IMR-90 (cell line): ENCODE measurements around the gene ARNT2. TPM values are rescaled to one million over a fixed set of nuclear protein-coding genes. Genes with fewer than 3 reads are reported as not detected.

Experiments
- ATAC-seq: fragments of 200-7000 bp; cut with Tn5 transposase; 2 replicates; pipeline ENCODE4 v1.9.1; 2020; ENCODE audit warnings: low read depth, mild to moderate bottlenecking, moderate library complexity
- BruUV-seq: library from RNA; stranded (reverse); fragments of 400-500 nt; replicated peaks from 2 replicates; lab custom pipeline; 2021; lab: Mats Ljungman, UMichigan
- CTCF ChIA-PET: fragments of 300-600 bp; formaldehyde crosslinking; extraction: SDS; loops from one replicate; lab custom pipeline; 2021; ENCODE audit warnings: antibody characterized with exemption; lab: Yijun Ruan, JAX
- POLR2A ChIA-PET: fragments of 300-600 bp; sonication (Branson Sonifier 250); formaldehyde crosslinking; loops from one replicate; lab custom pipeline; 2022; ENCODE audit warnings: antibody characterized with exemption; ENCODE audit not compliant: unreplicated experiment; lab: Charles Lee
- DNase-seq: peaks from one replicate; pipeline ENCODE4 v3.0.0; 2013
- H2AFZ ChIP-seq: replicated peaks from 2 replicates; pipeline ENCODE3; 2013; ENCODE audit warnings: low read length, mild to moderate bottlenecking; ENCODE audit not compliant: poor library complexity
- H2AK5ac ChIP-seq: 2 replicates; pipeline ENCODE4 v1.6.1; 2013; ENCODE audit warnings: low read depth, low read length, inconsistent platforms
- H2AK9ac ChIP-seq: replicated peaks from 2 replicates; pipeline ENCODE3; 2013; ENCODE audit warnings: mild to moderate bottlenecking, low read depth, low read length, moderate library complexity; ENCODE audit not compliant: poor library complexity
- H2BK120ac ChIP-seq: 2 replicates; pipeline ENCODE4 v1.6.1; 2013; ENCODE audit warnings: low read depth, low read length, inconsistent platforms
- H2BK15ac ChIP-seq: 3 replicates; pipeline ENCODE4 v1.6.1; 2013; ENCODE audit warnings: low read depth, low read length, inconsistent platforms
- H2BK20ac ChIP-seq: 2 replicates; pipeline ENCODE4 v1.6.1; 2013; ENCODE audit warnings: low read depth, mild to moderate bottlenecking, inconsistent platforms, low read length, moderate library complexity
- H2BK5ac ChIP-seq: 2 replicates; pipeline ENCODE4 v1.6.1; 2013; ENCODE audit warnings: mild to moderate bottlenecking, low read depth, low read length, inconsistent platforms; ENCODE audit not compliant: poor library complexity, severe bottlenecking
- H3K14ac ChIP-seq: replicated peaks from 2 replicates; pipeline ENCODE4 v1.6.1; 2013; ENCODE audit warnings: low read depth, low read length, inconsistent platforms
- H3K18ac ChIP-seq: 2 replicates; pipeline ENCODE4 v1.6.1; 2013; ENCODE audit warnings: low read depth, low read length, control low read depth
- H3K23ac ChIP-seq: 2 replicates; pipeline ENCODE4 v1.6.1; 2013; ENCODE audit warnings: low read depth, low read length, inconsistent platforms
- H3K27ac ChIP-seq: 2 replicates; pipeline ENCODE4 v1.5.1; 2013; ENCODE audit warnings: mild to moderate bottlenecking, control low read depth, low read length; ENCODE audit not compliant: insufficient read depth
- H3K27me3 ChIP-seq: 2 replicates; pipeline ENCODE4 v1.6.1; 2013; ENCODE audit warnings: low read length; ENCODE audit not compliant: control insufficient read depth, insufficient read depth
- H3K36me3 ChIP-seq: 2 replicates; pipeline ENCODE4 v1.6.1; 2013; ENCODE audit warnings: low read length, mixed read lengths; ENCODE audit not compliant: control insufficient read depth, insufficient read depth
- H3K4ac ChIP-seq: 2 replicates; pipeline ENCODE4 v1.6.1; 2013; ENCODE audit warnings: low read depth, low read length, inconsistent platforms
- H3K4me1 ChIP-seq: 2 replicates; pipeline ENCODE4 v1.6.1; 2013; ENCODE audit warnings: low read length, mixed read lengths; ENCODE audit not compliant: control insufficient read depth, insufficient read depth
- H3K4me2 ChIP-seq: 2 replicates; pipeline ENCODE4 v1.6.1; 2013; ENCODE audit warnings: low read depth, mild to moderate bottlenecking, control low read depth, low read length, moderate library complexity
- H3K4me3 ChIP-seq: 2 replicates; pipeline ENCODE4 v1.5.1; 2013; ENCODE audit warnings: low read depth, mild to moderate bottlenecking, control low read depth, low read length, moderate library complexity; ENCODE audit not compliant: insufficient read depth
- H3K56ac ChIP-seq: 2 replicates; pipeline ENCODE4 v1.6.1; 2013; ENCODE audit warnings: low read length, inconsistent platforms; ENCODE audit not compliant: insufficient read depth; ENCODE audit errors: extremely low read depth
- H3K79me1 ChIP-seq, 2 experiments: 2 replicates each; pipeline ENCODE4 v1.6.1; 2013; ENCODE audit warnings: low read length in 2 of 2, inconsistent platforms in 1 of 2, low read depth in 1 of 2
- H3K9ac ChIP-seq: 2 replicates; pipeline ENCODE4 v1.6.1; 2013; ENCODE audit warnings: low read depth, low read length, control low read depth
- H3K9me1 ChIP-seq: 2 replicates; pipeline ENCODE4 v1.6.1; 2013; ENCODE audit warnings: low read length, inconsistent platforms; ENCODE audit not compliant: insufficient read depth
- H3K9me3 ChIP-seq: 2 replicates; pipeline ENCODE4 v1.6.1; 2013; ENCODE audit warnings: low read length; ENCODE audit not compliant: control insufficient read depth, insufficient read depth
- H4K20me1 ChIP-seq: 2 replicates; pipeline ENCODE4 v1.6.1; 2013; ENCODE audit warnings: low read length, inconsistent platforms; ENCODE audit not compliant: insufficient read depth
- H4K5ac ChIP-seq: 2 replicates; pipeline ENCODE4 v1.6.1; 2013; ENCODE audit warnings: mild to moderate bottlenecking, low read depth, low read length, control low read depth
- H4K8ac ChIP-seq, 2 experiments: 2 replicates each; pipeline ENCODE4 v1.6.1; 2013; ENCODE audit warnings: low read depth in 2 of 2, low read length in 2 of 2, control low read depth in 1 of 2, inconsistent platforms in 1 of 2
- H4K91ac ChIP-seq: 2 replicates; pipeline ENCODE4 v1.6.1; 2013; ENCODE audit warnings: low read depth, low read length, inconsistent platforms; ENCODE audit not compliant: insufficient read depth
- CEBPB ChIP-seq: IDR thresholded peaks from 2 replicates; pipeline ENCODE4 v1.6.1; 2012; ENCODE audit warnings: low read depth, low read length, improper control_type of control experiment
- ELK1 ChIP-seq: fragments of 150-350 bp; IDR thresholded peaks from 2 replicates; pipeline ENCODE4 v1.6.1; 2016; ENCODE audit warnings: low read depth, mild to moderate bottlenecking, low read length, moderate library complexity, borderline replicate concordance
- FOS ChIP-seq: fragments of 150-350 bp; IDR thresholded peaks from 2 replicates; pipeline ENCODE4 v1.6.1; 2016; ENCODE audit warnings: low read depth, low read length
- MAFK ChIP-seq: IDR thresholded peaks from 2 replicates; pipeline ENCODE4 v1.6.1; 2012; ENCODE audit warnings: low read depth, low read length, improper control_type of control experiment
- MAZ ChIP-seq: IDR thresholded peaks from 2 replicates; pipeline ENCODE4 v1.6.1; 2012; ENCODE audit warnings: low read depth, mild to moderate bottlenecking, low read length, improper control_type of control experiment, moderate library complexity, borderline replicate concordance
- NFE2L2 ChIP-seq: fragments of 150-350 bp; IDR thresholded peaks from 2 replicates; pipeline ENCODE4 v1.6.1; 2016; ENCODE audit warnings: low read depth, mild to moderate bottlenecking, low read length
- POLR2A ChIP-seq: IDR thresholded peaks from 2 replicates; pipeline ENCODE4 v1.6.1; 2012; ENCODE audit warnings: mild to moderate bottlenecking, low read depth, low read length
- RAD21 ChIP-seq: IDR thresholded peaks from 2 replicates; pipeline ENCODE4 v1.6.1; 2012; ENCODE audit warnings: low read length, improper control_type of control experiment
- RCOR1 ChIP-seq: IDR thresholded peaks from 2 replicates; pipeline ENCODE4 v1.6.1; 2012; ENCODE audit warnings: mild to moderate bottlenecking, low read length, improper control_type of control experiment; ENCODE audit not compliant: insufficient replicate concordance
- RFX5 ChIP-seq: IDR thresholded peaks from 2 replicates; pipeline ENCODE4 v1.8.0; 2012; ENCODE audit warnings: low read depth, mild to moderate bottlenecking, low read length, moderate library complexity
- SMC3 ChIP-seq: fragments of 150-350 bp; IDR thresholded peaks from 2 replicates; pipeline ENCODE4 v1.6.1; 2016; ENCODE audit warnings: low read depth, mild to moderate bottlenecking, antibody characterized with exemption, low read length, moderate library complexity
- USF2 ChIP-seq: fragments of 150-350 bp; IDR thresholded peaks from 2 replicates; pipeline ENCODE4 v1.6.1; 2017; ENCODE audit warnings: mild to moderate bottlenecking, antibody characterized with exemption, low read length, low read depth
- WGBS, 2 experiments: methylation state at CpG; one replicate each; pipeline versions ENCODE4 v1.1.5 to v1.1.7; 2013; ENCODE audit warnings: missing lambda C conversion rate in 2 of 2; ENCODE audit not compliant: insufficient read length in 1 of 2; ENCODE audit errors: extremely low coverage in 2 of 2; 5-methylcytosine and 5-hydroxymethylcytosine counted together
- dilution Hi-C: fragments of 300-500 bp; cut with HindIII; formaldehyde crosslinking; loops from one replicate; pipeline ENCODE4 v1.14.3; 2018; ENCODE audit warnings: low sequenced_read_pairs; ENCODE audit not compliant: unreplicated experiment
- in situ Hi-C: fragments of 300-500 bp; cut with MboI; formaldehyde crosslinking; loops from 3 replicates; pipeline ENCODE4 v1.14.3; 2019; ENCODE audit warnings: low sequenced_read_pairs, inconsistent platforms, mixed read lengths
- intact Hi-C: fragments of 100-400 bp; cut with micrococcal nuclease; formaldehyde crosslinking; loops from 2 replicates; pipeline ENCODE4 v1.10.0; 2022
- polyA plus RNA-seq, 3 experiments: library from polyadenylated mRNA; depleted of rRNA; stranded (reverse); fragments of >200 nt; gene quantifications; 2 replicates each; pipeline ENCODE4 v1.2.3, GENCODE V29; 2012; ENCODE audit warnings: low replicate concordance in 1 of 3
- total RNA-seq: library from RNA; depleted of rRNA; stranded (reverse); fragments of >200 nt; gene quantifications from 2 replicates; pipeline ENCODE4 v1.2.3, GENCODE V29; 2012
- TF ChIP-seq, protein P1 (sequence below): conservative IDR thresholded peaks from 2 replicates; pipeline ENCODE4 v1.5.1; 2012; ENCODE audit warnings: mild to moderate bottlenecking, low read depth, low read length, improper control_type of control experiment

ARNT2 gene
- total and polyA plus RNA-seq, 2 of the 4 experiments (the other 2 are of a cell fraction), result 18.2 to 19.0 TPM

GRCh38 chr15:80415358-80415670, 11.1 kb downstream of the ARNT2 start (continued):
- no peak for TF ChIP-seq ELK1

DNA sequence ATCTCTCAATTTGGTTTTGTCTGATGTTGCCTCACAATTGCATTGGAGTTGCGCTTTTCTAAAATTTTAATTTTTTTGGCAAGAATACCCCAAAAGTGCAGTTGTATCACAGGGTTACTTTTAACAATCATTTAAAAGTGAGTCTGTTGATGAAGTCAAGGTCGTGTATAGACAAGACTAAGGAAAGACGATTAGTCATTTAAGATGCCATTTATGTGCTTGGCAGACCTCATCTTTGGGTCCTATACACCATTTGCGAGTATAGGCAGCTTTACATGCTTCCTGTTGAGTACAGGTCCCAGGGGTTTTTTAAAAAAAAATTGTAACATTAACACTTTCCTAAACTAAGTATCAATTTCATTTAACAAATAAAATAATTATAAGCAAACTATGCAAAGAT, 12.5 kb downstream of the ARNT2 start:
- intact Hi-C loops, result no loop called here
- Histone ChIP-seq H2BK15ac (no peak overlapping the region), H3K27me3 (no peaks in the 10 kb centered on the region), H3K4me2 (no peak overlapping the region), H3K9ac (no peak overlapping the region), H3K27ac (no peak overlapping the region), H3K4me3 (no peak overlapping the region), H4K5ac (no peak overlapping the region), H3K18ac (no peak overlapping the region), H3K9me1 (peaks cover 20% of the 10 kb centered on the region), H4K8ac (no peak overlapping the region), H3K9me3 (no peaks in the 10 kb centered on the region), H2AFZ (no peak overlapping the region), H2BK5ac (no peak overlapping the region), H3K14ac (no peak overlapping the region), H3K79me1 (peaks cover 10 to 35% of the 10 kb centered on the region in 2 experiments), H2BK20ac (no peak overlapping the region), H3K56ac (no peak overlapping the region), H3K4me1 (peaks cover 10% of the 10 kb centered on the region), H3K23ac (no peak overlapping the region), H3K36me3 (no peaks in the 10 kb centered on the region), H3K4ac (no peak overlapping the region), H2BK120ac (no peak overlapping the region), H2AK9ac (no peak overlapping the region), H4K91ac (no peak overlapping the region), H2AK5ac (no peak overlapping the region), H4K20me1 (peaks cover 7% of the 10 kb centered on the region; the same call in 1 of the 2 replicates)
- dilution Hi-C loops, result no loop called here
- BruUV-seq, result no TSS peak
- ATAC-seq (no peak), DNase-seq (no peak)
- in situ Hi-C loops, result no loop called here
- CTCF ChIA-PET, result no interaction called here
- POLR2A ChIA-PET, result no interaction called here
- WGBS, 2 experiments, result no CpG with 5 or more reads among the region's 4 CpGs
- TF ChIP-seq, protein P1, sequence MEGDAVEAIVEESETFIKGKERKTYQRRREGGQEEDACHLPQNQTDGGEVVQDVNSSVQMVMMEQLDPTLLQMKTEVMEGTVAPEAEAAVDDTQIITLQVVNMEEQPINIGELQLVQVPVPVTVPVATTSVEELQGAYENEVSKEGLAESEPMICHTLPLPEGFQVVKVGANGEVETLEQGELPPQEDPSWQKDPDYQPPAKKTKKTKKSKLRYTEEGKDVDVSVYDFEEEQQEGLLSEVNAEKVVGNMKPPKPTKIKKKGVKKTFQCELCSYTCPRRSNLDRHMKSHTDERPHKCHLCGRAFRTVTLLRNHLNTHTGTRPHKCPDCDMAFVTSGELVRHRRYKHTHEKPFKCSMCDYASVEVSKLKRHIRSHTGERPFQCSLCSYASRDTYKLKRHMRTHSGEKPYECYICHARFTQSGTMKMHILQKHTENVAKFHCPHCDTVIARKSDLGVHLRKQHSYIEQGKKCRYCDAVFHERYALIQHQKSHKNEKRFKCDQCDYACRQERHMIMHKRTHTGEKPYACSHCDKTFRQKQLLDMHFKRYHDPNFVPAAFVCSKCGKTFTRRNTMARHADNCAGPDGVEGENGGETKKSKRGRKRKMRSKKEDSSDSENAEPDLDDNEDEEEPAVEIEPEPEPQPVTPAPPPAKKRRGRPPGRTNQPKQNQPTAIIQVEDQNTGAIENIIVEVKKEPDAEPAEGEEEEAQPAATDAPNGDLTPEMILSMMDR, result no peak
- TF ChIP-seq FOS (no peak), RAD21 (no peak), RCOR1 (no peak), MAZ (no peak), POLR2A (no peak), CEBPB (no peak), RFX5 (no peak), SMC3 (no peak), ELK1 (no peak), NFE2L2 (no peak), MAFK (no peak), USF2 (no peak)
